ENCODE results near the gene EVA1B. TPM values are rescaled to one million over a fixed set of nuclear protein-coding genes. Genes with fewer than 3 reads are reported as not detected.

Gene EVA1B, protein sequence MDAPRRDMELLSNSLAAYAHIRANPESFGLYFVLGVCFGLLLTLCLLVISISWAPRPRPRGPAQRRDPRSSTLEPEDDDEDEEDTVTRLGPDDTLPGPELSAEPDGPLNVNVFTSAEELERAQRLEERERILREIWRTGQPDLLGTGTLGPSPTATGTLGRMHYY
- 20.1 and 36.5 TPM in 2 replicates for total RNA-seq

GRCh38 chr1:36323636-36324352 lies at the start of gene EVA1B:
Gene EVA1B, minus strand, starts transcription at chr1:36323645. Its CDS starts 608 bp downstream, at chr1:36323037.

GRCh38 chr1:36306210-36306901 lies 17.1 kb downstream of the EVA1B start, which contains the start of gene SH3D21:
Gene SH3D21, plus strand, starts transcription at chr1:36306368. Its CDS starts 53 bp downstream, at chr1:36306421.

Other genes with a start within 250 kb of the EVA1B start
- gene TEKT2, start 239.6 kb downstream of the EVA1B start, total RNA-seq: 0.08 and 0.16 TPM in 2 replicates
- gene ADPRS, start 234.8 kb downstream of the EVA1B start, total RNA-seq: 55.2 and 60.7 TPM in 2 replicates
- 4.8 and 11.9 TPM in 2 replicates for gene COL8A2, start 198.4 kb downstream of the EVA1B start, total RNA-seq
- 142 and 150 TPM in 2 replicates for gene TRAPPC3, start 174.2 kb downstream of the EVA1B start, total RNA-seq
- gene MAP7D1, start 167.5 kb downstream of the EVA1B start, total RNA-seq: 366 and 380 TPM in 2 replicates
- gene THRAP3, start 99.2 kb downstream of the EVA1B start, total RNA-seq: 72.9 and 81.9 TPM in 2 replicates
- gene SH3D21, start 17.3 kb downstream of the EVA1B start, total RNA-seq: 1.9 and 3.1 TPM in 2 replicates
- 11.8 and 12.9 TPM in 2 replicates for gene STK40, start 62.3 kb upstream of the EVA1B start, total RNA-seq
- 28.5 and 36.3 TPM in 2 replicates for gene LSM10, start 74.3 kb upstream of the EVA1B start, total RNA-seq
- 2.2 and 9.2 TPM in 2 replicates for gene OSCP1, start 126.8 kb upstream of the EVA1B start, total RNA-seq
- 174 and 219 TPM in 2 replicates for gene MRPS15, start 140.7 kb upstream of the EVA1B start, total RNA-seq
- gene CSF3R, start 159.3 kb upstream of the EVA1B start, total RNA-seq: not detected in 2 replicates

Data from hair follicular keratinocyte (primary cell).